Measurements from ENCODE around the gene MCRIP2.

Gene MCRIP2

GRCh38 chr16:649631-650030 lies 8.0 kb downstream of the MCRIP2 start:
- DNase-seq: no peak

GRCh38 chr16:651844-652243 lies 10.2 kb downstream of the MCRIP2 start:
- no peak for DNase-seq

GRCh38 chr16:652454-653305 lies 11.1 kb downstream of the MCRIP2 start:
- DNase-seq: no peak

DNA sequence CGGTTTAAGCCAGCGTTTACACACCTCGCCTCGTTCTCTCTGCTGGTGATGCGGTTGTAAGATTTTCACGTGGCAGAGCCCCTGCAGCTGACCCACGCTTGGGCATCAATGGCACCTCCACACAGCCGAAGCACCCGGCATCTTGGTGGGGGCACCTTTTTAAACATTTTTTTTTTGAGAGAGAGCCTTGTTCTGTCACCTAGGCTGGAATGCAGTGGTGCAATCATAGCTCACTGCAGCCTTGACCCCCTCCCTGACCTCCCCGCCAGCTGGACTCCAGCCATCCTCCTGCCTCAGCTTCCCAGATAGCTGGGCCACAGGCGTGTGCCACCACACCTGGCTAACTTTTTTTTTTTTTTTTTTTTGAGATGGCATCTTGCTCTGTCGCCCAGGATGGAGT lies 12.4 kb downstream of the MCRIP2 start:
- DNase-seq: no peak

- no peak for DNase-seq
These were observed 15.9 kb downstream of the MCRIP2 start for GRCh38 chr16:657487-657886.

GRCh38 chr16:658679-659571 lies 17.3 kb downstream of the MCRIP2 start:
- no peak for DNase-seq

- DNase-seq: no peak
These were observed 18.0 kb downstream of the MCRIP2 start for GRCh38 chr16:659618-660017.

- no peak for DNase-seq
These were observed 18.5 kb downstream of the MCRIP2 start for GRCh38 chr16:660132-660458.

DNA sequence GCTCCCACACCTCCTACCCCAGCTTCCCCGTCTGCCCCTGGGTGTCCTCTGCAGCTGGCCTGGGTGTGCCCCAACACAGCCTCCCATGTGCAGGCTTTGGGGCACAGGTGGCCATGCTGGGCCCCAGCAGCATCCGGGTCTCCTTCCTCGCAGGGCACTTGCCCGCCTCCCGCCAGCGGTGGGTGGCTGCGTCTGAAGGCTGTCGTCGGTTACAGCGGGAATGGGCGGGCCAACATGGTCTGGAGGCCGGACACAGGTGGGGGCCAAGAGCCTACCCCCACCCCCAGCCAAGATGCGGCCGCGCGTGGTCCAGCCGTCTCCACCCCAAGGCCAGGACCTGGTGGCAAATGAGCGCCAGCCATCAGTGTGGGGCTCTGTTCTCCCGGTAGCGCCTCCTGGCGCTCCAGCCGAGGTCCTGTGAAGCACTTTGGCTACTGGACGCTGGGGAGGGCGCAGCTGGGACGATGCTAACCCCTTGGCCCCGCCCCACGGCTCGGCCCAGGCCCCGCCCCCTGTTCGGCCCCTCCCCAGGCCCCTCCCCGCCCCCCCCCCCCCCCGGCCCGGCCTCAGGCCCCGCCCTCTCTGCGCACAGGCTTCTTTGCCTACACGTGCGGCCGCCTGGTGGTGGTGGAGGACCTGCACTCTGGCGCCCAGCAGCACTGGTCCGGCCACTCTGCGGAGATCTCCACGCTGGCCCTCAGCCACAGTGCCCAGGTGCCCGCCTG lies 19.0 kb downstream of the MCRIP2 start:
- DNase-seq: peak; percentile 56 to 65

- no peak for DNase-seq
These were observed 19.7 kb downstream of the MCRIP2 start for GRCh38 chr16:661184-661821.

- DNase-seq: no peak
These were observed 20.5 kb downstream of the MCRIP2 start for GRCh38 chr16:662095-662494.

DNA sequence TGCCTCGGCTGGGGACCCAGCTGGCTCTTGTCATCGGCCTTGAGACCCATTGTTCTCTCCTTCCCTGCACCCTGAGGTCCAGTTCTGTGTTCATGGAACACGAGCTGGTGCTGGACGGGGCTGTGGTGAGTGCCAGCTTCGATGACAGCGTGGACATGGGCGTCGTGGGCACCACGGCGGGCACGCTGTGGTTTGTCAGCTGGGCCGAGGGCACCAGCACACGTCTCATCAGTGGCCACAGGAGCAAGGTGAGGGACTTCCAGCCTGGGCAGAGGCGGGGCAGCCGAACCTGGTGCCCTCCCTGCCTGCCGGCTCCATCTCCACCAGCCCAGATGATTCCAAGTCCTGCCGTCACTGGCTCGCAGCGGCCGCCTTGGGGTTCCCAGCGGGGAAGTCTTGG lies 21.0 kb downstream of the MCRIP2 start:
- no peak for DNase-seq

DNA sequence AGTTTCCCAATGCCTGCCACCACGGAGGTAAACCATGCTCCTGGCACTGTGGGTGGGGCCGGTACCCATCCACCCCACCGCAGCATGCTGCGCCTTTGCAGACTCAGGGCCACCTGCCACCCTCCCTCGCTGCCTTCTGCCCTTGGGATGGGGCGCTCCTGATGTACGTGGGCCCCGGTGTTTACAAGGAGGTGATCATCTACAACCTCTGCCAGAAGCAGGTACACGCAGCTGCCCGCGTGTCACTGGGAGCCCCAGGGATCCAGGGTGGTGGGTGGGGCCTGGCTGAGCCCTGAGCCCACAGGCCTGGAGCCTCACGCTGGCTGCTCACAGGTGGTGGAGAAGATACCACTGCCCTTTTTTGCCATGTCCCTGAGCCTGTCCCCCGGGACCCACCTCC lies 24.9 kb downstream of the MCRIP2 start:
- DNase-seq: no peak

- no peak for DNase-seq
These were observed 25.6 kb downstream of the MCRIP2 start for GRCh38 chr16:667113-667779.

DNA sequence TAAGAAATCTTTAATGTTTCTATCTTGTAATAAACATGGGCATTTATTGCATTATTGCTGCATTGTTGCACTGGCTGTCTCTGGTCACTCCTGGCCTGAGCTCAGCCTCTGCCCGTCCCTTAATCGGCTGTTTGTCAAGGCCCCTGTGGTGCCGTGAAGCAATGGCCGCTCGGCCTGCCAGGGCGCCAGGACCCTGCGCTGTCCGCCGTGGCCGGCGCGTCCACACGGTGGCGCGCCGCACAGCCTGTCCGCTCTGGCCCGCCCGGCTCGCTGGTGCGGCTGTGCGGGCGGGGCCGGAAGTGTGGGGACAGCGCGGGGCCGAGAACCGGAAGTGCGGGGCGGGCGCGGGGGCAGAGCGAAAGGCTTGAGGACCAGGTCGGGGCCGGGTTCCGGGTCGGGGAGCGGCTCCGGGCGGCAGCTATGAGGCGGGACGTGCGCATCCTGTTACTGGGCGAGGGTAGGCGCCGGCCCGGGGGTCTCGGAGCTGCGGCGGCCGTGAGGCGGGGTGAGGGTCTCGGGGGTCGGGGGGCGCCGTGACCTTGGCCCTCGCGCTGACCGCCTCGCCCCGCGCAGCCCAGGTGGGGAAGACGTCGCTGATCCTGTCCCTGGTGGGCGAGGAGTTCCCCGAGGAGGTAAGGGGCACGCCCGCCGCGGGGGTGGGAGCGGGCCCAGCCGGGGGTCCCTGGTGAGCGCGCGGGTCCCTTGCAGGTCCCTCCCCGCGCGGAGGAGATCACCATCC lies 26.3 kb downstream of the MCRIP2 start, which contains the start of gene RHOT2:
TSS of gene RHOT2 (plus strand) at position 353 of the 739 bp plus-strand sequence. CDS start at position 421, 68 bp downstream.
- DNase-seq: peak; percentile 94 to 96

GRCh38 chr16:668519-669171 lies 27.0 kb downstream of the MCRIP2 start:
- DNase-seq: no peak

DNA sequence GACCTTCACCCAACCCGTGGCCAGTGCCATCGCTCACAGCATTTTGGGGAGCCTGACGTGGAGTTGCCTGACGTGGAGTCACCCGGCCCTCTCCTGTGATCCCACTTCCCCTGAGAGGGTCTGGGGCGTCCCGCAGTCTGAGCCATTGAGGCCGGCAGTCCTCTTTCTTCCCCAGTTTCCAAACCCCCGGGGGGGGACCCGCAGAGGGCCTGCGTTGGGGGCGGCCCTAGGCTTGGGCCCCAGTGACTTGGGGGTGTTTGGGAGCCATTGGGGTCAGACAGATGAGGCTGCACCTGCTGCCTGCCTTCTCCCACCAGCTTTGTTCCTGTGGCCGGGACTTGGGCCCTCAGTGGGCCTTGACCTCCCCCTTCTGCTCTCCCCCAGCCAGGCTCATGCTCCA lies 28.0 kb downstream of the MCRIP2 start:
- no peak for DNase-seq

DNA sequence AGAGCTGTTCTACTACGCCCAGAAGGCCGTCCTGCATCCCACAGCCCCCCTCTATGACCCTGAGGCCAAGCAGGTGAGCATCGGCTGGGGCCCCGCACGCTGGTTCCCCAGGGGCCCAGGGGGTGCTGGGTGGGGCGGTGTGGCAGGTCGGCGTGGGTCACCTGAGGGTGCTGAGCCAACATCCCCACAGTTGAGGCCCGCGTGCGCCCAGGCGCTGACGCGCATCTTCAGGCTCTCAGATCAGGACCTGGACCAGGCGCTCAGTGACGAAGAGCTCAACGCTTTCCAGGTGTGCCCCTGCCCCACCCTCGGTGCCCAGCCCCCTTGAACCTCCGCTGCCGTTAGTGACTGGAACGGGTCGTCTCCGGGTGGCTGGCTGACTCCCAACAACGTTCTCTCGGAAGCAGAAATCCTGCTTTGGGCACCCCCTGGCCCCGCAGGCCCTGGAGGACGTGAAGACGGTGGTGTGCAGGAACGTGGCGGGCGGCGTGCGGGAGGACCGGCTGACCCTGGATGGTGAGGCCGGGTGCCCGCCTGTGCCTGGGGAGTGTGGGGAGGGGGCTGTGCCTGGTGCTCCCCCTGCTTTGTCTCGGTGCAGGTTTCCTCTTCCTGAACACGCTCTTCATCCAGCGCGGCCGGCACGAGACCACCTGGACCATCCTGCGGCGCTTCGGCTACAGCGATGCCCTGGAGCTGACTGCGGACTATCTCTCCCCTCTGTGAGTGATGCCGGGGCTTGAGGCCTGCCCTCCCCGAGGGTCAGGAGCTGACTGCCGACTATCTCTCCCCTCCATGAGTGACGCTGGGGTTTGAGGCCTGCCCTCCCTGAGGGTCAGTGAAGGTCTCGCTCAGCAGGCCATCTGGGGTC lies 29.1 kb downstream of the MCRIP2 start:
- DNase-seq: no peak

GRCh38 chr16:671353-672131 lies 29.9 kb downstream of the MCRIP2 start:
- no peak for DNase-seq

All from stimulated activated CD4-positive, alpha-beta T cell treated with anti-CD3 and anti-CD28 coated beads, Interleukin-2, amount 100 ng/mL, for 48 hours (primary cell).